GM10266 (cell line): ENCODE results near the gene FAM118B.

Source experiments
- DNase-seq: peaks from one replicate; pipeline ENCODE4 v3.0.0; 2012; ENCODE audit errors: extremely low spot score
- CTCF ChIP-seq: IDR thresholded peaks from 2 replicates; pipeline ENCODE4 v1.5.1; 2012; ENCODE audit warnings: mild to moderate bottlenecking, low read depth; ENCODE audit not compliant: control insufficient read depth, insufficient read depth; ENCODE audit errors: missing control alignments

FAM118B gene

GRCh38 chr11:126224647-126225294 is 13.2 kb downstream of the FAM118B start:
- DNase-seq, result no peak
- TF ChIP-seq CTCF, result no peak

- TF ChIP-seq CTCF, result no peak
These were observed 13.7 kb downstream of the FAM118B start for GRCh38 chr11:126225295-126225665.

GRCh38 chr11:126226334-126227084 is 14.9 kb downstream of the FAM118B start:
- DNase-seq, result no peak
- TF ChIP-seq CTCF, result no peak

More at GRCh38 chr11:126225295-126225665, 13.7 kb downstream of the FAM118B start:
- DNase-seq, result no peak

- TF ChIP-seq CTCF, result no peak
- DNase-seq, result no peak
These were observed 18.4 kb downstream of the FAM118B start for GRCh38 chr11:126229858-126230540.

- TF ChIP-seq CTCF, result no peak
- DNase-seq, result no peak
These were observed 20.3 kb downstream of the FAM118B start for GRCh38 chr11:126231725-126232459.

GRCh38 chr11:126232683-126233082 is 21.1 kb downstream of the FAM118B start:
- no peak for TF ChIP-seq CTCF
- DNase-seq, result no peak
